NCI-H82 (cell line): Measurements from ENCODE around the gene TUBB4B.

ENCODE experiments used
- DNase-seq: peaks from one replicate; lab custom pipeline; 2025; lab: John Stamatoyannopoulos, UW

The TUBB4B gene

DNA sequence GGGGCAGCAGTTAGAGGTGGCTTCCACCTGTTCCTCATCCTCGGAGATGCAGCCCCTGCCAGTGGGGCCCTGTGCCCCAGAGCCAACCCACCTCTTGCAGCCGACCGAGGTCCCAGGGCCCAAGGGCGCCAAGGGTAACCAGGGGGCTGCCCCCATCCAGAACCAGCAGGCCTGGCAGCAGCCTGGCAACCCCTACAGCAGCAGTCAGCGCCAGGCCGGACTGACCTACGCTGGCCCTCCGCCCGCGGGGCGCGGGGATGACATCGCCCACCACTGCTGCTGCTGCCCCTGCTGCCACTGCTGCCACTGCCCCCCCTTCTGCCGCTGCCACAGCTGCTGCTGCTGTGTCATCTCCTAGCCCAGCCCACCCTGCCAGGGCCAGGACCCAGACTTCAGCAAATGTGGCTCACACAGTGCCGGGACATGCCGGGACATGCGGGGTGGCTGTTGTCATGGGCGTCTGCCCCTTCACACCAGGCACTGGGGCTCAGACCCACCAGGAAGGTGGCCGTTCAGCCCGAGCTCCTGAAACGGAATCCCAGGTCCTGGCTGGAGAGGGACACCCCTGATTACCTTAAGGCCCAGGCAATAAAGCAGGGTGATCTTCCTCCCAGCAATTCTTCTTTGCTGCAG is 15.3 kb upstream of the TUBB4B start:
- no peak for DNase-seq

GRCh38 chr9:137226338-137227053 is 14.6 kb upstream of the TUBB4B start:
- DNase-seq: no peak

DNA sequence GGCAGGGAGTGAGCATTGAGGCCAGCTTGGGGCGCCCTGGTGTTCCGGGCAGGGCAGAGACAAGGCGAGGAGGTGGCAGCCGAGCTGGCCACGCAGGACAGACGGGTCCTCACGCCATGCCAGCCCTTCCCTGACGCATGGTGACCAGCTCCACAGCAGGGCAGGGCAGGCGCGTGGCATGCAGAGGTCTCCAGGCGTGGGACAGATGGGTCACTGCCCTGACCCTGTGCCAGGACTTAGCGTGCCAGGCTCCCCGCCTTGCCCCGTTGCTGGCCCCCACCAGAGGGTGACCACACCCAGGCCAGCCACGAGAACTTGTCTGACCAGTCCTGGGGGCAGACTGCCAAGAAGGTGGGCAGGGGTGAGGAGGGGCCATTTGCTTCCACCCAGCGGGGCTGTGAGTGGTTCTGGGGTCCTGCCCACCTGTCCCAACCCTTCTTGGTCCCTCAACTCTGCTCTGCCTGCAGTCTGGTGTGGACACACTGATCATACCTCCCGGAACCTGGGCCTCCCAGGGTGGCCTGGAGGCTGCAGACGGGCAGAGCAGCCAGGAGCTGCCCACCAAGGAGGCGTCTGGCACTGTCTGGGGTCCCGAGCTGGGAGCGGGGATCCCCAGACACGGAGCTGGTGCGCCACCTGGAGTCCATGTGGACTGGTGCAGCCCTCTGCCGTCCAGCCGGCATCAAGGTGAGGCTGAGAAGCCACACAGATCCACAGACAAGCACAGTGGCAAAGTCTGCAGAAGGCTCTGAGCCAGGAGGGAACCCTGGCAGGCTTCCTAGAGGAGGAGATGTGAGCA is 13.8 kb upstream of the TUBB4B start, which contains the start of gene RNF224:
RNF224 (plus strand) TSS at position 449 of the 799 bp plus-strand sequence. CDS start 834 bp downstream, outside the sequence.
- DNase-seq: peak; percentile 90

DNA sequence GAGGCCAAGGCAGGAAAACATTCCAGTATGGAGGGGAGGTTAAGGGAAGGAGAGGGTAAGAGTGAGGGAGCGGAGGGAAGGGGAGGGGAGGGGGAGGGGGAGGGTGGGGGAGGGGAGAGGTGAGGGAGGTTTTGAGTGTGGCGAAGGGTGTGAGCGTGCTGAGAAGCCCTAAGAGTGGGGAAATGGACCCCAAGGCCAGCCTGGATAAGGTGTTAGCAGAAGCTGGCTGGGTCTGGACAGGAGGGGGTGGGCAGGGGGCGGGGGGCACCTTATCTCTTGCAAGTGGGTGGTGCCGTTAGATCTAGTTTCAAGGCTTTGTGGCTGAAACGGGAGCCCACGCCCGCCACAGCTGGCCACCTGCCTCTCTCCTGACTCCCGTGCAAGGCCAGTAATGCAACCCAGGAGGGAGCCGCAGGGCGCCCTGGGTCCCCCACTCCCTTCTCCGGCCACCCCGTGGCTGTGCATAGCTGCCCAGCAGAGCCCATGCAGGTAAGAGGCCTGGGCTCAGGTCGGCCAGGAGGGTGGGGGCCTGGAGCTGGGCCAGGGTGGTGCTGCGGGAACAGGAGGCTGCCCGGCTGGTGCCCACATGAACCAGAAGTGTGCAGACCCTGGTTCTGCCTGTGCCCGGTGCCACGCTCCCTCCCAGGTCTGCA is 13.1 kb upstream of the TUBB4B start:
- no peak for DNase-seq

DNA sequence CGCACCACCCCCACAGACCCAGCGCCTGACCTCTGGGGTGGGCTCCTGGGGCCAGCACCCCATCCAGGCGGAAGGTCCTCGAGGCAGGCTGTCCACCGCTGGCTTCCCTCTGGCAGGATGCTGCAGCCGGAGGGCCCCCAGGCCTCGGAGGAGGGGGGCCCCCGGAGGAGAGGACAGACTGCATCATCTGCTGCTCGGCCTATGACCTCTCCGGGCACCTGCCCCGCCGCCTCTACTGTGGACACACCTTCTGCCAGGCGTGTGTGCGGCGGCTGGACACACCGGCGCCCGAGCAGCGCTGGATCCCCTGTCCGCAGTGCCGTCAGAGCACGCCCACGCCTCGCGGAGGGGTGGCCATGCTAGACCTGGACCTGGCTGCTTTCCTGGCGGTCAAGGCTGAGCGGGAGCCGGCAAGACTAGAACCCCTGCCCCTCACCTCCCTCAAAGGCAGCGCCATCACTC is 12.6 kb upstream of the TUBB4B start:
- DNase-seq: no peak

DNA sequence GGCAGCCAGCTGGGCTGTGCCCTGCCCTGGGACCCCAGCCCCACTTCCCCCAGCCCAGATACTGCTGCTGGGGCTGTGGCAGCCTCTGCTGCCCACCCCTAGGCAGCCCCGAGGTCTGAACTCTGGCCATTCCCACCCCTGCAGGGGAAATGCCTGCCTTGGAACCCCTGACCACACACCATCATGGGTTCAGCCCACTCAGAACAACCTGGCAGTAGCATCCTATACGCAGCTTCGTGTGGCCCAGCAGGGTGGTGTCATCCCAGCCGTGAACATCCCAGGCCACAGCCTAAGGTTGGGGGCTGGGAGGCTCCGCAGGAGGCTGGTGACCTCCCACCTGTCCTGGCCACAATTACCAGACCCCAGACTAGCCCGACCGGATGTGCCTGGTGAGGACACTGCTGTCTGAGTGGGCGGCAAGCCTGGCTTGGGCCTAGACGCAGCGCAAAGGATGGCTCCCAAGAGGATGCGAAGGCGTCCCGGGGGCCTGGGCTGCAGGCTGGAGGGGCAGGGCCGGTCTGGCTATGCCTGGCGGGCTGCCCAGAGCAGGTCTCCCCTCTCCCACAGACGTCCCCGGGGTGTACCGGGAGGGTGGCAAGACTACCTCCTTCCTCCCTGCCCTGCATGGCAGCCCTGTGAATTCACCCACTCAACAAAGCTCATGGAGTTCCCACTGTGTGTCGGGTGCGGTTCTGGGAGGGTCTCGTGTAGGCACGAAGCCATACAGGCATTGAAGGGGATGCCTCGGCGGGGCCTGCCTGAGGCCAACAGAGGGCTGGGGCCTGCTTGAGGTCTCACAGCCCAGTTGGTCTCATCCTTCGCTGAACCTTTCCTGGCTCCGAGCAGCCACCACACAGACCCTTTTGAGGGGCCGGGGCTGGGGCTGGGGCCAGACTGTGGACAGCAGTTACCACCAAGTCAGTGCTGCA is 11.9 kb upstream of the TUBB4B start:
- DNase-seq: no peak

- DNase-seq: no peak
Observed at GRCh38 chr9:137229903-137230704, 11.0 kb upstream of the TUBB4B start.

DNA sequence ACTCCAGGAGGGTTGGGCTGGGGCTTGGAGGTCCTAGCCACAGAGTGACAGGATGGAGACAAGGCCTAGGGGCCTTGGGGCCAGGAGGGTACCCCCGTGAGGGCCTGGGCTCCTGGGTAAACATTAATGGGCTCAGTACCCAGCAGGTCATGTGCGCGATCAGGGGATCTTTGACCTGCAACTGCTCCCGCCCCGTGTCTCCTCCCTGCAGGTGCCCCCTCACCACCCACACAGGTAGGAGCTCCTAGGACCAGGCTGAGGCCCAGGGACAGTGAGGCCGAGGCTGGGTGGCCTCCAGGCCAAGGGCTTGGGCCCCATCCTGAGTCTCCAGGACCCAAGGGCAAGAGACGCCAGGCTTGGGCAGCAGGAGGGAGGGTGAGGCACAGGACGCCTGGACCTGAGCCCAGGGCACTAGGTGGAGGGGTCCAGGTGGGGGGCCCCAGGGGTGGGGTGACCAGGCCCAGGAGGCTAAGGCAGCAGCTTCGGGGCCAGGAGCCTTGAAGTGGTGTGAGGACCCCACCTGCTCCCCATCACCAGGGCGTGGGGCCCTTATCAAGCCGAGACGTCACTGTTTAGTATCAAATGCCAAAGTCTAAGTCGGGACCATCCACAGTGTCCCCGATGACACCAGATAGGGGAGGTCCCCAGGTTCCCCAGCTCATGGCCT is 10.2 kb upstream of the TUBB4B start, which contains the start of gene SLC34A3:
SLC34A3 (plus strand) TSS at position 197 of the 667 bp plus-strand sequence. CDS start 802 bp downstream, outside the sequence.
- no peak for DNase-seq

- DNase-seq: no peak
Observed at GRCh38 chr9:137231372-137232039, 9.6 kb upstream of the TUBB4B start.

DNA sequence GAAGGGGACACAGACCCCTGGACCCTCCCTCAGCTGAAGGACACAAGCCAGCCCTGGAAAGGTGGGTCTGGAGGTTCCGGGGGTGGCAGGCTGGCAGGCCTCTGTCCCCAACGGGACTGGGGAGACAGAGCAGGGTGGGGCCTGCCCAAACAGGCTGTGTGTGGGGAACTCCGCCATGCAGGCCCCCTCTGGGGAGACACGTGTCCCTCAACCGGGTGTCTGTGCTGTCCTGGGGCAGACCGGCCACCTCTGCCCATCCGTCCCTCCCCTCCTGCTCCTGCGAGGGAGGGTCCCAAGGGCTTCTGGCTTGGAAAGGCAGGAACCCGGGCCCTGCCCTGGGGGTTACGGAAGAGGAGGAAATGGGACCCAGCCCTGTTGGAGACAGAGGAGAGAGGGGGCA is 9.0 kb upstream of the TUBB4B start:
- DNase-seq: no peak

- DNase-seq: no peak
Observed at GRCh38 chr9:137232510-137232909, 8.6 kb upstream of the TUBB4B start.

GRCh38 chr9:137233143-137233980 is 7.7 kb upstream of the TUBB4B start:
- DNase-seq: no peak

DNA sequence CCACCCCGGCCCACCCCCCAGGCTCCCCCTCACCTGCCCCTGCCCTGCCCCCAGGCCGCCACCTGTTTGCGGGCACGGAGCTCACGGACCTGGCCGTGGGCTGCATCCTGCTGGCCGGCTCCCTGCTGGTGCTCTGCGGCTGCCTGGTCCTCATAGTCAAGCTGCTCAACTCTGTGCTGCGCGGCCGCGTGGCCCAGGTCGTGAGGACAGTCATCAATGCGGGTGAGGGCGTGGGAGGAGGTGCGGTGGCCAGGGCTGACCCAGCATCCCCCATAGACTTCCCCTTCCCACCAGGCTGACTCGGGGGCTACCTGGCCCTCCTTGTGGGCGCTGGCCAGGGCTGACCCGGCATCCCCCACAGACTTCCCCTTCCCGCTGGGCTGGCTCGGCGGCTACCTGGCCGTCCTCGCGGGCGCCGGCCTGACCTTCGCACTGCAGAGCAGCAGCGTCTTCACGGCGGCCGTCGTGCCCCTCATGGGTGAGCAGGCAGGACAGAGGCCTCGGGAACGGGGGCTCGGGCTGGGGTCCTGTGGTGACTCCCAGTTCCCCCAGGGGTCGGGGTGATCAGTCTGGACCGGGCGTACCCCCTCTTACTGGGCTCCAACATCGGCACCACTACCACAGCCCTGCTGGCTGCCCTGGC is 6.9 kb upstream of the TUBB4B start:
- DNase-seq: peak; percentile 22

DNA sequence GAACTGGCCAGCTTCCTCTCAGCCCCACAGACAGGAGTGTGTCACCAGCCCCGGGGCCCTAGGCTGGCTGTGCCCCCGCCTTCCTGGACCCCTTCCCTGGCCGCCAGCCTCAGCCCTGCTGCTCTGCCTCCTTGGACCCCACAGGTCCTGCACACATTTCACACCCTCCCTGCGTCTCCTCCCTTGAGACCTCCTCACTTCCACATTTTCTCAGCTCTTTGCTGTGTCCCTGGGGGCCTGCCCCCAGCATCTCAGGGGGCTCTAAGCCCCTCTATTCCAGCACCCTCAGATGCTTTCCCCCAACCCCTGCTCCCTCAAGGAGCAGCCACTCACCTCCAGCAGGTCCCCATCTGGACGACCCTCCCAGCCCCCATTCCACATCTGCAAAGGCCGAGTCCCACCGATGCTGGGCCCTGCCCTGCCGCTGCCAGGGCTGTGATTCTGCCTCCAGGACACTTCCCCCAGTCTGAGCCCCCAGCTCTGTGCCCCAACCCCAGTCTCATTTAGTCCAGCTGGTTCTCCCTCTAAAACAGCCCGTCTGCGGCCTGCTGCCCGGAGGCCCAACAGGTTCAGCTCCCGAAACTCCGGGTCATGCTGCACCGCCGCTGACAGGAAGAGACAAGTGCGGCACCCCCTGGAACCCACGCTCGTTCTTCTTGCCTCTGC is 6.2 kb upstream of the TUBB4B start:
- DNase-seq: no peak

- peak; percentile 34 for DNase-seq
Observed at GRCh38 chr9:137235424-137236237, 5.5 kb upstream of the TUBB4B start.
